ENCODE measurements around the gene HIBADH. TPM values are rescaled to one million over a fixed set of nuclear protein-coding genes. Genes with fewer than 3 reads are reported as not detected.
A peak's percentile ranks its signal among the peaks of the same experiment; 100 is the strongest.

Gene HIBADH
- total RNA-seq, 1 experiment from 2014 or later, result 31.2 TPM

GRCh38 chr7:27663989-27664331, 1.3 kb upstream of the HIBADH start:
- peaks cover 4% of the 10 kb centered on the region; the same call in 1 of the 2 replicates for H3K4me1 ChIP-seq (ENCODE audit: control insufficient read depth, insufficient read depth, low read length)
- no peaks in the 10 kb centered on the region for H3K9me3 ChIP-seq (ENCODE audit: control insufficient read depth, insufficient read depth, low read depth, low read length)
- TF ChIP-seq CTCF (IDR thresholded peaks at IDR 0.05), result peak; percentile 12; the same call in 1 of the 2 replicates
- no peak for TF ChIP-seq TCF7L2 (IDR thresholded peaks at IDR 0.05; ENCODE audit: low read depth, low read length)
- no peak for DNase-seq (ENCODE audit: low read depth, low spot score)
- intact Hi-C loops (cut with micrococcal nuclease; ENCODE audit: unreplicated experiment), result loop anchor here (5.0 kb wide), 1 partner anchor 73 kb away; no protein-coding TSS in a partner anchor
- no peak for ATAC-seq
- ChIA-PET POLR2A (no interaction called here), CTCF (no interaction called here)
- H3K36me3 ChIP-seq (ENCODE audit: control insufficient read depth, insufficient read depth, low read length), result no peaks in the 10 kb centered on the region; the same call in 1 of the 2 replicates
- no peaks in the 10 kb centered on the region for H3K27me3 ChIP-seq (ENCODE audit: control insufficient read depth, insufficient read depth, low read length)
- BruUV-seq (replicated peaks), result no TSS peak
- H3K27ac ChIP-seq (ENCODE audit: low read length), result no peak overlapping the region
- in situ Hi-C loops (cut with HindIII; ENCODE audit: low pct_unique_long_range_greater_than_20kb, low sequenced_read_pairs), result no loop called here
- H3K4me3 ChIP-seq (ENCODE audit: low read depth in 2 of 2, low read length in 2 of 2), result peak overlapping the region in 1 of 2 experiments; percentile 95; a peak in 3 of 4 replicates

- no TSS peak for BruUV-seq (replicated peaks)
- ChIA-PET CTCF (interaction anchor here (1.2 kb wide), 1 partner anchor 113 kb away, joined by 4 read pairs; no protein-coding TSS in a partner anchor), POLR2A (interaction anchor here (0.6 kb wide), 1 partner anchor 45 kb away, joined by 3 read pairs; no protein-coding TSS in a partner anchor)
- H3K27me3 ChIP-seq (ENCODE audit: control insufficient read depth, insufficient read depth, low read length), result no peaks in the 10 kb centered on the region
- H3K4me3 ChIP-seq (ENCODE audit: low read depth in 2 of 2, low read length in 2 of 2), result peak overlapping the region; percentile 77 to 95
- no peaks in the 10 kb centered on the region for H3K9me3 ChIP-seq (ENCODE audit: control insufficient read depth, insufficient read depth, low read depth, low read length)
- DNase-seq (ENCODE audit: low read depth, low spot score), result no peak
- peaks cover 4% of the 10 kb centered on the region; the same call in 1 of the 2 replicates for H3K4me1 ChIP-seq (ENCODE audit: control insufficient read depth, insufficient read depth, low read length)
- H3K36me3 ChIP-seq (ENCODE audit: control insufficient read depth, insufficient read depth, low read length), result no peaks in the 10 kb centered on the region; the same call in 1 of the 2 replicates
- in situ Hi-C loops (cut with HindIII; ENCODE audit: low pct_unique_long_range_greater_than_20kb, low sequenced_read_pairs) (no loop called here), intact Hi-C loops (cut with micrococcal nuclease; ENCODE audit: unreplicated experiment) (loop anchor here (5.0 kb wide), 1 partner anchor 75 kb away; no protein-coding TSS in a partner anchor)
- H3K27ac ChIP-seq (ENCODE audit: low read length), result peak overlapping the region; percentile 91
- peak; percentile 3; the same call in 1 of the 2 replicates for TF ChIP-seq CTCF (IDR thresholded peaks at IDR 0.05)
- no peak for TF ChIP-seq REST (IDR thresholded peaks at IDR 0.05; ENCODE audit: insufficient read depth in 1 of 2, low read depth in 2 of 2, low read length in 1 of 2)
- TF ChIP-seq TCF7L2 (IDR thresholded peaks at IDR 0.05; ENCODE audit: low read depth, low read length), result peak; percentile 8; the same call in 1 of the 2 replicates
- TF ChIP-seq POLR2AphosphoS5 (IDR thresholded peaks at IDR 0.05; ENCODE audit: low read depth, low read length), result no peak
- no peak; the same call in 1 of the 2 replicates for TF ChIP-seq SIN3A (IDR thresholded peaks at IDR 0.05; ENCODE audit: borderline replicate concordance, insufficient read depth, low read depth, low read length)
- ATAC-seq, result peak; percentile 3; the same call in 1 of the 2 replicates
These were observed 733 bp downstream of the HIBADH start for GRCh38 chr7:27661811-27662489.

Data from Panc1 (cell line).